ENCODE data around the gene RAB23. TPM values are rescaled to one million over a fixed set of nuclear protein-coding genes. Genes with fewer than 3 reads are reported as not detected.

RAB23 gene
- total and polyA plus RNA-seq, 2 experiments from 2014 or later, result 5.2 to 16.7 TPM

DNA sequence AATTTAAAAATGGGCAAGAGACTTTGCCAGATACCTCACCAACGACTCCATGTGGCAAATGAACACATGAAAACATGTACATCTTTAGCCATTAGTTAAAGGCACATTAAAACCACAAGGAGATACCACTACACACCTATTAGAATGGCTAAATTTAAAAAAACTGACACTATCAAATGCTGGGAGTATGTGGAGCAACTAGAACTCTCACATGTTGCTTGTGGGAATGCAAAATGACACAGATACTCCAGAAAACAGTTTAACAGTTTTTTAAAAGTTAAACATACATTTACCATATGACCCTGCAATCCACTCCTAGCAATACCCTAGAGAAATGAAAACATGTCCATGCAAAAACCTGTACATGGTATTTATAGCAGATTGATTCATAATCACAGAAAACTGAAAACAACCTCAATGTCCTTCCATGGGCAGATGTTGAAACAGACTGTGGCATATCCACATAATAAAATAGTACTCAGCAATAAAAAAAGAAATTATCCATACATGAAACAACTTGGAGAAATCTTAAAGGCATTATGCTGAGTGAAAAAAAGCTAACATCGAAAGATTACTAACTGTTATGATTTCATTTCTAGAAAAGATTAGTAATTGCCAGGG lies 1.9 kb downstream of the RAB23 start (continued):
- TF ChIP-seq ZNF462 (CRISPR knock-in tag; IDR thresholded peaks at IDR 0.05), result no peak
- TF ChIP-seq JUNB (IDR thresholded peaks at IDR 0.05; ENCODE audit: unreplicated experiment), result no peak
- TF ChIP-seq ZNF114 (CRISPR knock-in tag; IDR thresholded peaks at IDR 0.05), result no peak
- TF ChIP-seq STAT1 (IDR thresholded peaks at IDR 0.05; ENCODE audit: unreplicated experiment), result no peak
- TF ChIP-seq EZH2phosphoT487 (IDR thresholded peaks at IDR 0.05; ENCODE audit: unreplicated experiment), result no peak

- no peak overlapping the region for H3K4me3 ChIP-seq
- ATAC-seq (no peak), DNase-seq (ENCODE audit: low spot score) (no peak)
- Mint-ChIP-seq H3K36me3 (ENCODE audit: low read depth) (peaks cover 10% of the 10 kb centered on the region; the same call in 2 of the 3 replicates), H3K9me3 (peaks cover 10% of the 10 kb centered on the region), H3K4me1 (peaks cover 30% of the 10 kb centered on the region), H3K4me3 (no peak overlapping the region), H3K27me3 (ENCODE audit: insufficient read depth, low read depth, poor library complexity) (peaks cover 2% of the 10 kb centered on the region), H3K27ac (no peak overlapping the region)
- no peak overlapping the region for H3K4me2 ChIP-seq
- H3K4me1 ChIP-seq (ENCODE audit: insufficient read depth), result peaks cover 3% of the 10 kb centered on the region; the same call in 1 of the 2 replicates
- no peaks in the 10 kb centered on the region for H3K36me3 ChIP-seq (ENCODE audit: insufficient read depth)
- H3K9me2 ChIP-seq (ENCODE audit: insufficient read depth), result no peaks in the 10 kb centered on the region
- H3F3A ChIP-seq (replicated peaks; ENCODE audit: low read depth), result no peaks in the 10 kb centered on the region
- no peaks in the 10 kb centered on the region for H3K27me3 ChIP-seq (ENCODE audit: insufficient read depth)
- peaks cover 90% of the 10 kb centered on the region for H3K79me2 ChIP-seq (replicated peaks; ENCODE audit: insufficient read depth)
- peaks cover 15% of the 10 kb centered on the region; the same call in 1 of the 2 replicates for H4K20me1 ChIP-seq (replicated peaks; ENCODE audit: insufficient read depth)
- no peak overlapping the region for H3K27ac ChIP-seq (ENCODE audit: low read depth)
- no peak overlapping the region for H2AFZ ChIP-seq
- no peak for TF ChIP-seq JUNB (IDR thresholded peaks at IDR 0.05; ENCODE audit: unreplicated experiment)
- TF ChIP-seq, protein P1, sequence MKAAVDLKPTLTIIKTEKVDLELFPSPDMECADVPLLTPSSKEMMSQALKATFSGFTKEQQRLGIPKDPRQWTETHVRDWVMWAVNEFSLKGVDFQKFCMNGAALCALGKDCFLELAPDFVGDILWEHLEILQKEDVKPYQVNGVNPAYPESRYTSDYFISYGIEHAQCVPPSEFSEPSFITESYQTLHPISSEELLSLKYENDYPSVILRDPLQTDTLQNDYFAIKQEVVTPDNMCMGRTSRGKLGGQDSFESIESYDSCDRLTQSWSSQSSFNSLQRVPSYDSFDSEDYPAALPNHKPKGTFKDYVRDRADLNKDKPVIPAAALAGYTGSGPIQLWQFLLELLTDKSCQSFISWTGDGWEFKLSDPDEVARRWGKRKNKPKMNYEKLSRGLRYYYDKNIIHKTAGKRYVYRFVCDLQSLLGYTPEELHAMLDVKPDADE (IDR thresholded peaks at IDR 0.05), result no peak
- no peak for TF ChIP-seq ZNF331 (CRISPR knock-in tag; IDR thresholded peaks at IDR 0.05; ENCODE audit: low read depth)
- no peak for TF ChIP-seq CTCF (conservative IDR thresholded peaks at IDR 0.05; ENCODE audit: low read depth in 2 of 2)
- no peak for TF ChIP-seq CREB1 (CRISPR knock-in tag; IDR thresholded peaks at IDR 0.05; ENCODE audit: low read depth)
- TF ChIP-seq EZH2 (IDR thresholded peaks at IDR 0.05; ENCODE audit: low read depth, unreplicated experiment), result no peak
- TF ChIP-seq POLR2AphosphoS5 (IDR thresholded peaks at IDR 0.05; ENCODE audit: low read depth), result no peak
- no peak for TF ChIP-seq EZH2phosphoT487 (IDR thresholded peaks at IDR 0.05; ENCODE audit: unreplicated experiment)
- no peak for TF ChIP-seq STAT1 (IDR thresholded peaks at IDR 0.05; ENCODE audit: unreplicated experiment)
- TF ChIP-seq ZNF114 (CRISPR knock-in tag; IDR thresholded peaks at IDR 0.05), result no peak
- TF ChIP-seq NANOG (IDR thresholded peaks at IDR 0.05; ENCODE audit: borderline replicate concordance), result no peak
These were observed 4.8 kb downstream of the RAB23 start for GRCh38 chr6:57217270-57217669.

Data from GM23338 (cell line).